Right renal cortex interstitium (tissue), 3 donors: ENCODE data around the gene GAS6. TPM values are rescaled to one million over a fixed set of nuclear protein-coding genes. Genes with fewer than 3 reads are reported as not detected.

Source experiments
- DNase-seq, 3 donors: peaks; one replicate each; pipeline ENCODE4 v3.0.0-alpha.2; 2013; ENCODE audit warnings: low read depth in 3 of 3, low spot score in 2 of 3
- polyA plus RNA-seq, 3 donors: library from polyadenylated mRNA; unstranded; fragments of 120-200 nt; gene quantifications; one replicate each; pipeline ENCODE4 v1.2.1, GENCODE V29; 2013; ENCODE audit not compliant: insufficient read length in 3 of 3

GAS6 gene
- polyA plus RNA-seq, 3 donors: 22.2 to 25.8 (median 24.7) TPM

GRCh38 chr13:113888701-113889330 is 24.9 kb upstream of the GAS6 start:
- DNase-seq: no peak

DNA sequence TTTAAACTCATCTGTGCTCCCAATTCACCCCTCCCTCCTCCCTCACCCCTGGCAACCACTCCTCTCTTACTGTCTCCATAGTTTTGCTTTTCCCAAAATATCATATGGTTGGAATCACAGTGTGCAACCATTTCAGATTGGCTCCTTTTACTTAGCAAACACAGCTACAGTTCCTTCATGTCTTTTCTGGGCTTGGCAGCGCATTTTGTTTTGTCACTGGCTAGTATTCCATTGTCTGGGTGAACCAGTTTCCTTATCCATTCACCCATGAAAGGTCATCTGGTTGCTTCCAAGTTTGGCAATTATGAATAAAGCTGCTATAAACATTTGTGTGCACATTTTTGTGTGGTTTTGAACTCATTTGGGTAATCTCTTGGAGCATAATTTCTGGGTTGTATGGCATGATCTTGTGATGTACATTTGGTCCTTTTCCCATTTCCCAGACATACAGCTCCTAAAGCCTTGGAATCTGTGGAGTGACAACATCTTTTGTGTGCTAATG is 23.9 kb upstream of the GAS6 start:
- DNase-seq: no peak

DNA sequence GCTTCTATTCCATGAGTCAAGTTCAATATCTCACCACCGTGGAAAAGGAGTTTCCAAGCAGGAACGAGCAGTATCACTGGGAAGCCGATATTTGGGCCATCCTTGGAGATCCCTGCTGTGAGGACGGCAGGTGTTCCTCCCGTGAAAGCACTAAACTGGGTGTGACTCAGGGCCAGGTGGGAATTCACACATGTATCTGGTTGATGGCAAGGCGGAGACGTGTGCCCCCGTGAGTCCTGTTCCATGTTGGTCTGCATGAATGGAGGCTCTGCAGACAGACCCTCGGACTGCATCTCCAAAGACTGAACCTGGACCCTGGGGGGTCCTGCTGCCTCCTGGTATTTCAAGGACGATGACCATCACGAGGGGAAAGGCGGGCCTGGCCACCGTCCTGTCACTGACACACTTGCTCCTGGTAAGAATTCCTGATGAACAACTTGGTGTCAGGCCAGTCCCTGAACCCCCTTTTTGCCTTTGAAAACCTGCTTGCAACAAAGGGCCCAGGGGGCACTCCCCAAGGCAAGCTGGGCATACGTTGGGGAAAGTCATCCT is 22.8 kb upstream of the GAS6 start:
- DNase-seq: no peak

GRCh38 chr13:113884821-113885220 is 20.9 kb upstream of the GAS6 start:
- DNase-seq: no peak

DNA sequence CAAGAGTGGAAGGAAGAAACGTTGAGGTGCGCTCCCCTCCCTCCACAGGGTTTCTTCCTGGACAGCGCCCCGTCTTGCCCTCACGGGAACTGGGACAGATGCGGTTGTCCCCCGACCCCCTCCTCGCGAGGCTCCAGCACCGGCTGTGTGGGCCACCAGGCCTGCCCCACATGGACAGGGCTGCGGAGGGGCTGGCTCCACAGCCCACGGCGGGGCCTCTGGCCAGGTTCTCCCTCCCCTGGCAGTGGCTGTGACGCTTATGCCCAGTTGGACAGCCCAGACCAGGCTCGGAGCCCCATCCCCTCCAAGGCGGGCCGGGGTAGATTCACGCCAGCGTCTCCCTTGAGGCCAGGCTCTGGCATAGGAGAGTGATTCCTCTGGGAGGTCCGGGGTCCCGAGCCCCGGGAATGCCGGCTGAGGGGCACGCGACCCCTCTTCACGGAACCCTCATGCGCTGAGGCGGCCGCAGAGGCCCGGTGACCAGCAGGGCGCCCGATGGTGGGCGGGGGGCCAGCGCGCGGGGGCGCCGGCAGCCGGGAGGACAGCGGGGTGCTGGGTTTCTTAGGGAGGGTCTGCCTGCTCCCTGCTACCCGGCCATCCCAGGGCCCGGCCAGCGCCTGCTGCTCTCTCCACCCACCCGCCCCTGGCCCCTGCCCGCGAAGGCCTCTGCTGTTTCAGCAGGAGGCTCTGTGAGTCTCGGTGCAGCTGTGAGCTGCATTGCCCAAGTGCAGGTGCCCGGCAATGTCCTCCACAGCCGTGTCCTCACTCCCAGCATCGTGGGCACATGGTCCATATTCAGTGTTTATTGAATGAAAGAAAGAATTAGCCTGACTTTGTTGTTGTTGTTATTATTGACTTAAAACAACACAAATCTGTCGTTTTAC is 20.3 kb upstream of the GAS6 start:
- DNase-seq: no peak

GRCh38 chr13:113883314-113883811 is 19.5 kb upstream of the GAS6 start:
- DNase-seq: no peak

DNA sequence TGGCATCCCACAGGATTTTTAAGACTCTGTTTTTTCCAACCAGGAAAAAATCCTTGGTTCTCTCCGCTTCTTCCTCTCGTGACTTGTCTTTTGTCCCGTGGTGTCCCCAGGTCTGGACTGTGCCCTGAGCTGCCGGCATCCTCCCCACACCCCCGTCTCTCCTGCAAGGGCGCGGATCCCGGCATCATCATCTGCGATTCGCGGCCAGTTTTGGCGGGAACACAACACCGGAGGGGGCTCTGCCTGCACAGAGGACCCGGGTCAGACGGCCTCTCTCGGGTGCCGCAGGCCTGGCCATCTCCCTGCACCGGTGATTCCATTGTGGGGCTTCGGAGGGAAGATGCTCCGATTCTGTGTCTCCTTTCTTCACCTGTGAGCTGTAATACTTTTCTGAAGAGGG is 18.8 kb upstream of the GAS6 start:
- DNase-seq: no peak

- no peak for DNase-seq
These were observed 18.4 kb upstream of the GAS6 start for GRCh38 chr13:113882267-113882630.

DNA sequence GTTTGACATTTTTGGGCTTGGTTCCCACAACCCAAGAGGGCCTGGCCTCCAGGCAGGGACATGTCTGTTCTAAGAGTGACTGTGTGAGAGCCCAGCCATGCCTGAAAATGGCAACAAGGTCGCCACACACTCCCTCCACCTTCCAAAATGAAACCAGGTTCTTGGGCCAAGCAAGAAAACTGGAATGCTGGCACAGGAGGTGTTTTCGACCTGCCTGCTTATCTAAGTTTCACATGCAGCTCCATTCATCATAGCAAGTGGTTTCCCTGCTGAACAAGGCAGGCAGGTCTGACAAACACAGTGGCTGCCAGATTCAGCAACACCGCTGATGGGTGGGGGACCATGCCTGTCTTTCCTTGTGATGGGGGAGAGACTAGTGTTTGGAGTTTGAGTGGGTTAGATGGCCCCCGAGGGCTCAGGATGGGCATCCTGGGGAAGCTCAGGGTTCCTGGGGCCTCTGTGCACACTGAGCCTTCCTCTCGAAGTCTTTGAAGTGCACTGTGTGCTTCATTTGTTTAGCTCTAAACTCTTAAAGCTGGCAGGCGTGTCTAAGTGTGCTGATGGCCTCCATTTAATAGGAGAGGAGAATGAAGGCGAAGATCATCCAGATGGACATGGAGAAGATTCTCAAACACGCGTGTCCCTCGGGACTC is 17.9 kb upstream of the GAS6 start:
- no peak for DNase-seq

- DNase-seq: no peak
These were observed 17.1 kb upstream of the GAS6 start for GRCh38 chr13:113880651-113881611.

DNA sequence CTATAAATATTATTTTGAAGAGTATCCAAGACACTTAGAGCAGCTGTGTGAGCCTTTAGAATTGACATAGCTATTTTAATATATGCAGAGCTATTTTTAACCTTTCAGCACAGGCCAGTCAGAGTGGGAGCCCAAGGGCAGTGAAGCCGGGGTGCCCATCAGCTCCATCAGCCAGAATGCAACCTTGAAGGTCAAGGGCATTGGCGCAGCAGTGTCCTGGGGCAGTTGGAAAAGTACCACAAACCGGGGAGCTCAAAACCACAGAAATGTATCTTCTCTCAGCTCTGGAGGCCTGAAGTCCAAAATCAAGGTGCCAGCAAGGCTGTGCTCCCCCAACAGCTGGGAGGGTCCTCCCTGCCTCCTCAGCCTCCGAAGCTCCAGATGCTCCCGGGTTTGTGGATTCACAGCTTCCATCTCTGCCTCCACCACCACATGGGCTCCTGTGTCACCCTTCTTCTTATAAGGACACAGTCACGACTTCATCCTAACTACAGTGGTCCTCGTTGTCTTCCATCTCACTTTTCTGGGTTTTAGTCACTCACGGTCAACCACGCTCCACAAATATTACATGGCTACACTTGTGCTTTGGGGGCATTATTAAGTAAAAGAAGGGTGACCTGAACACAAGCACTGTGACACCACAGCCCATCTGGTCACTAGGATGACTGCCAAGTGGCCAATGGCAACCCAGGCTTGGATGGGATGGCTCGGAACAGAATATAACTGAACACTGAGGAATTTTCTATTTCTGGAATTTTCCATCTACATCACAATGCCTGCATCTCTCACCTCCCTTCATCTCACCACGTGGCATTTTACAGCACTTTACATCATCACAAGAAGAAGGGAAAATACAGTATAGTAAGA is 15.9 kb upstream of the GAS6 start:
- no peak for DNase-seq

DNA sequence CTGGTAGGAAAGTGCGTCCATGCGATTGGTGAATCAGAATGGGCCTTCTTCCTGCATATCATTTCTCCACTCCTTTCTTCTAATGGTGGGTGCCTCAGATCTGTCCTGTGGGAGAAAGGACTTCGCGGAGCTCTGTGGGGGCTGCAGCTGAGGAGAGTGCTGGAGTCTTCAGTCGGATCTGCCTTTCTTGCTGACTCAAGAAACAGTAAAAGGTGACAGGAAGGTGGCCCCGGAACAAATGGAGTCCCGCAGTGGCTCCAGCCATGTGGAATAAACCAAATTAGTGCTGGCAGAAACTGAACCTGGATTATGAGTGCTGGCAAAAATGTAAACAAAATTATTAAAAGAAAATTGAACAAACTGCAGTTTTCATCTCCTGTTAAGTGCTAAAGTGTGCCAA is 15.1 kb upstream of the GAS6 start:
- no peak for DNase-seq

DNA sequence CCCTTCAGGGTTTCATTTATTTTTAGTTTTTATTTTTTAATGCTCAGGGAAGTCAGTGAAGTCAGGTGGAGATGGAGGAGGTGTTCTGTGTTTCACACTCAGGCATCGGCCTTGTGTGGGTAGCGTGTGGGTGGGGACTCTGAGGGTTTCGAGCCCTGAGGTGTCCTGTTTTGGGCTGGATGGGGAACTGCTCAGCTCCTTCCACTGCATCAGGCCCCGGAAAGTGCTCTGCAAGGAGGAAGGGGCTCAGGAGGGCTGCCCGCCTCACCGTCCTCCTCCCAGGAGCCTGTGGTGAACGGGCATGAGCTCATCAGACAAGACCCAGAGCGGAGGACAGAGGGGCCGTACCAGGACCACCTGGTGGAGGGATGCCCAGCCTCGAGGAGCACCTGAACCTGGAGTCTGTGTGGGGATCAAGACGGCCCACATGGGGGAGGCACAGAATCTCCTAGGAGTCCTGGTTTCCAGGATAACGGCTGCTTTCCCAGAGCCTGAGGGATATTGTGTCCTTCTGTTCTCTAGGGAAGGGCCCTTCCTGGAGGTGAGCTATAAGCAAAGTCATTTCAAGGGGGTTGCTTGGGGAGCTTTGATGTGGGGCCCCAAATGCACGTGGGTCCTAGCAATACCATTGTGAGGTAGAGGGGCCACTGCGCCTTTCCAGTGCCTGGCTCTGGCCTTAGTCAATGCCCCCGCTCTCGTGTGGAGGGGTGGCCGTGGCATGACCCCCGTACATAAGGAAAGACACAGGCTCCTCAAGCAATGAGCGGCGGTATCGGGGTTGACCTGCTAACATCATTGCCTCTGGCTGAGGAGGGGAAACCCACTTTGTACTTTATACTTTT is 13.5 kb upstream of the GAS6 start:
- no peak for DNase-seq

GRCh38 chr13:113876346-113877148 is 12.7 kb upstream of the GAS6 start:
- DNase-seq: no peak

DNA sequence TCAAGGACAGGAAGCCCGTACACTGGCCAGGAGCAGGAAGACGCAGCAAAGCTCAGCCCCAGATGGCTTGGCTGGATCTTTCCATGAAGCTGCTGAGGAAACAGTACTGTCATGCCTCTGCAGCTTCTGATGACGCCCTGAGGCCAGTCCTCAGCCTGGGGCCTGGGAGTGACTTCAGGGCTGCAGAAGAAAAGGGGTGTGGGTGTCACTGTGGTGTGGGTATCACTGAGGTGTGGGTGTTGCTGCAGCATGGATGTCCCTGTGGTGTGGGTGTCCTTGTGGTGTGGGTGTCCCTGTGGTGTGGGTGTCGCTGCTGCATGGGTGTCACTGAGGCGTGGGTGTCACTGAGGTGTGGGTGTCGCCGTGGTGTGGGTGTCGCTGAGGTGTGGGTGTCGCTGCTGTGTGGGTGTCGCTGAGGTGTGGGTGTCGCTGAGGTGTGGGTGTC is 12.0 kb upstream of the GAS6 start:
- DNase-seq: no peak

DNA sequence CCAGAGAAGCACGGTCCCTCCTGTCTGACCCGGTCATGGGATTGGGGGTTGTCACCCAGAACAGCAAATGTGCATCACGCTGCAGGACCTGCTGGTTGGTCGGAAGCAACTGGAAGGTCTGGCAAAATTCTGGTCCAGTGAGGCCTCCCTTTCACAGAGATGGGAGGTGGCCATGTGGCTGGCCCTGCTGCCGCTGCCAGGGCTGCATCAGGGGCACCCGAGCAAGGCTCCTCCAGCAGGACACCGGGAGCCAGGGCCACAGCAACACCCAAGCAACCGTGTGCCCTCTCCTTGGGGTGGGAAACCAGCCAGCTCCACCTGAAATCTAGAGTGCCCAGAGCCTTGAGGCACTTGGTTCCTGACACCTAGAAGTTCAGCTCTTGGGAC is 11.5 kb upstream of the GAS6 start:
- DNase-seq: no peak
